Small intestine (tissue), 16 donors: ENCODE results near the gene WFIKKN2. TPM values are rescaled to one million over a fixed set of nuclear protein-coding genes. Genes with fewer than 3 reads are reported as not detected.

Experiments
- DNase-seq, 2 donors: peaks; one replicate each; pipeline versions ENCODE4 v3.0.0 to v3.0.0-alpha.2; 2013
- FAIRE-seq: peaks from 2 replicates; lab custom pipeline; 2012; peaks lifted over from hg19 to GRCh38; lab: Jason Lieb, UNC
- H3K27ac ChIP-seq, 3 donors: one replicate each; pipeline ENCODE4 v1.5.1; 2013; ENCODE audit warnings: low read length in 2 of 3, mild to moderate bottlenecking in 2 of 3, control low read depth in 1 of 3, inconsistent platforms in 1 of 3, low read depth in 1 of 3, moderate library complexity in 1 of 3
- H3K27me3 ChIP-seq, 3 donors: one replicate each; pipeline ENCODE4 v1.6.1; 2013; ENCODE audit warnings: low read length in 3 of 3, inconsistent platforms in 1 of 3; ENCODE audit not compliant: control insufficient read depth in 3 of 3, insufficient read depth in 3 of 3
- H3K36me3 ChIP-seq, 3 donors: one replicate each; pipeline ENCODE4 v1.6.1; 2013; ENCODE audit warnings: low read length in 3 of 3, inconsistent platforms in 1 of 3, low read depth in 1 of 3, mild to moderate bottlenecking in 1 of 3, moderate library complexity in 1 of 3; ENCODE audit not compliant: control insufficient read depth in 3 of 3, insufficient read depth in 2 of 3
- H3K4me1 ChIP-seq, 3 donors: one replicate each; pipeline ENCODE4 v1.6.1; 2013; ENCODE audit warnings: low read length in 2 of 3, inconsistent platforms in 1 of 3, low read depth in 1 of 3, mild to moderate bottlenecking in 1 of 3, moderate library complexity in 1 of 3; ENCODE audit not compliant: control insufficient read depth in 3 of 3, insufficient read depth in 2 of 3
- H3K4me3 ChIP-seq, 3 donors: one replicate each; pipeline ENCODE4 v1.5.1; 2013; ENCODE audit warnings: low read length in 3 of 3, control low read depth in 1 of 3, inconsistent platforms in 1 of 3, low read depth in 1 of 3, mild to moderate bottlenecking in 1 of 3, moderate library complexity in 1 of 3
- H3K9me3 ChIP-seq, 2 donors: one replicate each; pipeline ENCODE4 v1.6.1; 2013; ENCODE audit warnings: low read depth in 1 of 2, low read length in 1 of 2; ENCODE audit not compliant: control insufficient read depth in 2 of 2, insufficient read depth in 1 of 2
- WGBS, 3 donors: extraction: QIAGEN DNeasy Blood & Tissue Kit; methylation state at CpG; one replicate each; pipeline ENCODE4 v1.1.7; 2013; 5-methylcytosine and 5-hydroxymethylcytosine counted together
- long read RNA-seq, 10 donors: transcript quantifications; one replicate each; lab custom pipeline, GENCODE V29; 2026
- polyA plus RNA-seq, 4 donors: library from polyadenylated mRNA; stranded (reverse) in 3 of 4; unstranded in 1 of 4; fragments of 200-250 nt in 3 of 4; fragments of 120-200 nt in 1 of 4; gene quantifications; one replicate each; pipeline versions ENCODE4 v1.2.1 to v1.2.3, GENCODE V29; 2013
- donor health status: healthy with polysubstance abuse.
- donor health status: control.
- donor health status: control.
- donor health status: Bipolar disorder and iron deficiency.
- donor health status: healthy.

Gene WFIKKN2, protein sequence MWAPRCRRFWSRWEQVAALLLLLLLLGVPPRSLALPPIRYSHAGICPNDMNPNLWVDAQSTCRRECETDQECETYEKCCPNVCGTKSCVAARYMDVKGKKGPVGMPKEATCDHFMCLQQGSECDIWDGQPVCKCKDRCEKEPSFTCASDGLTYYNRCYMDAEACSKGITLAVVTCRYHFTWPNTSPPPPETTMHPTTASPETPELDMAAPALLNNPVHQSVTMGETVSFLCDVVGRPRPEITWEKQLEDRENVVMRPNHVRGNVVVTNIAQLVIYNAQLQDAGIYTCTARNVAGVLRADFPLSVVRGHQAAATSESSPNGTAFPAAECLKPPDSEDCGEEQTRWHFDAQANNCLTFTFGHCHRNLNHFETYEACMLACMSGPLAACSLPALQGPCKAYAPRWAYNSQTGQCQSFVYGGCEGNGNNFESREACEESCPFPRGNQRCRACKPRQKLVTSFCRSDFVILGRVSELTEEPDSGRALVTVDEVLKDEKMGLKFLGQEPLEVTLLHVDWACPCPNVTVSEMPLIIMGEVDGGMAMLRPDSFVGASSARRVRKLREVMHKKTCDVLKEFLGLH
- under 1 TPM in 2 of 4 donors, not detected in 2; 0.03 to 0.10 TPM for polyA plus RNA-seq
- long read RNA-seq, donor 1: 0 reads
- long read RNA-seq, donor 2: 0 reads
- long read RNA-seq, donor 3: 0 reads
- long read RNA-seq, donor 4: 0 reads
- long read RNA-seq, donor 5: 0 reads
- long read RNA-seq, donor 6: 0 reads
- long read RNA-seq, donor 7: 0 reads
- long read RNA-seq, donor 8: 0 reads
- long read RNA-seq, donor 9: 0 reads
- long read RNA-seq, donor 10, partial matches to known transcripts: 0 of 1 reads
- long read RNA-seq, donor 10, other reads (novel, unspliced or antisense): 0 of 1 reads

- H3K27ac ChIP-seq: no peak within 1 kb of the TSS
- DNase-seq (peak; percentile 30 to 39), FAIRE-seq (no peak)
- H3K27me3 ChIP-seq: peaks cover 0 to 20% (median 0%) of the 10 kb centered on the region in 3 donors
- H3K4me3 ChIP-seq: peak within 1 kb of the TSS in 2 of 3 donors; percentile 6 to 36
- no peaks in the 10 kb centered on the region for H3K9me3 ChIP-seq
- peaks cover 0 to 25% (median 0%) of the 10 kb centered on the region in 3 donors for H3K4me1 ChIP-seq
- 29 to 56% (median 49%) methylated on average over 39 of the region's 39 CpGs for WGBS, 3 donors
- no peaks in the 10 kb centered on the region for H3K36me3 ChIP-seq
Observed at GRCh38 chr17:50835301-50836234, at the start of gene WFIKKN2. WFIKKN2 (plus strand) TSS chr17:50835586; CDS start chr17:50835938, 352 bp downstream.

GRCh38 chr17:50785946-50786570 lies 49.3 kb upstream of the WFIKKN2 start:
- Histone ChIP-seq H3K9me3 (no peaks in the 10 kb centered on the region), H3K27ac (peak overlapping the region in 2 of 3 donors; percentile 2 to 5), H3K4me3 (no peak overlapping the region), H3K36me3 (peaks cover 0 to 2% (median 0%) of the 10 kb centered on the region in 3 donors), H3K27me3 (peaks cover 0 to 3% (median 0%) of the 10 kb centered on the region in 3 donors), H3K4me1 (no peaks in the 10 kb centered on the region)
- DNase-seq: peak in 1 of 2 donors; percentile 30
- 61 to 63% (median 61%) methylated on average over 9 of the region's 9 CpGs for WGBS, 3 donors
- FAIRE-seq: no peak

GRCh38 chr17:50787106-50787505 lies 48.3 kb upstream of the WFIKKN2 start:
- no peaks in the 10 kb centered on the region for H3K4me1 ChIP-seq
- no peak overlapping the region for H3K27ac ChIP-seq
- H3K9me3 ChIP-seq: no peaks in the 10 kb centered on the region
- peaks cover 0 to 2% (median 0%) of the 10 kb centered on the region in 3 donors for H3K36me3 ChIP-seq
- H3K27me3 ChIP-seq: no peaks in the 10 kb centered on the region
- H3K4me3 ChIP-seq: no peak overlapping the region
- FAIRE-seq (no peak), DNase-seq (no peak)
- WGBS, 3 donors: 86 to 91% (median 87%) methylated on average over 7 of the region's 7 CpGs

GRCh38 chr17:50790618-50791017 lies 44.8 kb upstream of the WFIKKN2 start:
- no peak overlapping the region for H3K4me3 ChIP-seq
- FAIRE-seq: no peak
- H3K4me1 ChIP-seq: no peaks in the 10 kb centered on the region
- no peak overlapping the region for H3K27ac ChIP-seq
- no peaks in the 10 kb centered on the region for H3K9me3 ChIP-seq
- no peaks in the 10 kb centered on the region for H3K27me3 ChIP-seq
- H3K36me3 ChIP-seq: peaks cover 0 to 2% (median 0%) of the 10 kb centered on the region in 3 donors
- WGBS, 3 donors: 72 to 82% (median 74%) methylated on average over 6 of the region's 6 CpGs
- no peak for DNase-seq

DNA sequence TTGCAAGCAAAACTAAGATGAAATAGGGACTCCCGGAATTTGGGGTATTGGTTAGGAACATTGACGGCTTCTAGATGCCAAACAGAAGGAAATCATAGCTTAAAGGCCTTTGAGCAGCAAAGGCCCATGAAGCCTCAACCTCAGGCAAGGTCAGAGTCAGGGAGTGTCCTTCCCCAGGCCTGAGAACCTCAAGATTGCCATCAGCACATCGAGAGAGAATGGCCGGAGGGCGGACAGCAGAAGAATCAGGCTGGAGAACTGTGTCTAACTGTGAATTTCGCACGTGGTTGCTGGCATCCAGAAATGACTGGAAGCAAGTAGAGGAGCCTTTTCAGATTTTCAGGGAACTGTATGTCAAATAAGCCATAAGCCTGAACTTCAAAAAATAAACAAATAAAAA lies 43.3 kb upstream of the WFIKKN2 start:
- H3K36me3 ChIP-seq: peaks cover 0 to 2% (median 0%) of the 10 kb centered on the region in 3 donors
- 83 to 91% (median 88%) methylated on average over 7 of the region's 7 CpGs for WGBS, 3 donors
- FAIRE-seq (no peak), DNase-seq (no peak)
- no peaks in the 10 kb centered on the region for H3K27me3 ChIP-seq
- H3K4me1 ChIP-seq: no peaks in the 10 kb centered on the region
- no peak overlapping the region for H3K27ac ChIP-seq
- no peak overlapping the region for H3K4me3 ChIP-seq
- H3K9me3 ChIP-seq: no peaks in the 10 kb centered on the region

GRCh38 chr17:50793007-50793406 lies 42.4 kb upstream of the WFIKKN2 start:
- no peaks in the 10 kb centered on the region for H3K4me1 ChIP-seq
- FAIRE-seq: no peak
- H3K4me3 ChIP-seq: no peak overlapping the region
- H3K36me3 ChIP-seq: peaks cover 0 to 2% (median 0%) of the 10 kb centered on the region in 3 donors
- 94% methylated on average over 8 of the region's 8 CpGs for WGBS, 3 donors
- H3K9me3 ChIP-seq: no peaks in the 10 kb centered on the region
- no peak for DNase-seq
- no peak overlapping the region for H3K27ac ChIP-seq
- H3K27me3 ChIP-seq: no peaks in the 10 kb centered on the region

GRCh38 chr17:50794361-50794760 lies 41.0 kb upstream of the WFIKKN2 start:
- Histone ChIP-seq H3K4me1 (no peaks in the 10 kb centered on the region), H3K27ac (no peak overlapping the region), H3K36me3 (no peaks in the 10 kb centered on the region), H3K9me3 (no peaks in the 10 kb centered on the region), H3K4me3 (no peak overlapping the region), H3K27me3 (no peaks in the 10 kb centered on the region)
- 93 to 98% (median 93%) methylated on average over 6 of the region's 6 CpGs for WGBS, 3 donors
- DNase-seq (no peak), FAIRE-seq (no peak)
